Sigmoid colon (tissue), 7 donors: Measurements from ENCODE around the gene RAB11FIP5. TPM values are rescaled to one million over a fixed set of nuclear protein-coding genes. Genes with fewer than 3 reads are reported as not detected.

Source experiments
- DNase-seq: peaks from one replicate; pipeline ENCODE4 v3.0.0-alpha.2; 2019
- H3K27ac ChIP-seq, 4 donors: fragments of 200-600 bp; sonication (generic); one replicate each; pipeline ENCODE4 v1.5.1; 2016 to 2019; ENCODE audit warnings: mild to moderate bottlenecking in 1 of 4
- H3K27me3 ChIP-seq, 3 donors: fragments of 200-600 bp; sonication (generic); one replicate each; pipeline ENCODE4 v1.5.1; 2019; ENCODE audit warnings: mild to moderate bottlenecking in 1 of 3
- H3K36me3 ChIP-seq, 4 donors: fragments of 200-600 bp; sonication (generic); one replicate each; pipeline ENCODE4 v1.5.1; 2016 to 2019
- H3K4me1 ChIP-seq, 4 donors: fragments of 200-600 bp; sonication (generic); one replicate each; pipeline ENCODE4 v1.5.1; 2017 to 2019
- H3K4me3 ChIP-seq, 4 donors: fragments of 200-600 bp; sonication (generic); one replicate each; pipeline ENCODE4 v1.5.1; 2017 to 2019; ENCODE audit warnings: mild to moderate bottlenecking in 2 of 4, moderate library complexity in 1 of 4
- H3K9me3 ChIP-seq, 4 donors: fragments of 200-600 bp in 3 of 4; sonication (generic) in 3 of 4; one replicate each; pipeline versions ENCODE4 v1.5.1 to v1.6.1; 2013 to 2019
- EP300 ChIP-seq, 4 donors: sonication (generic); formaldehyde crosslinking; IDR thresholded peaks; one replicate each; pipeline ENCODE4 v1.6.1; 2017; ENCODE audit warnings: antibody characterized with exemption in 4 of 4
- POLR2A ChIP-seq, 2 donors: fragments of 450-650 bp; IDR thresholded peaks; one replicate each; pipeline ENCODE4 v1.6.1; 2016; ENCODE audit warnings: antibody characterized with exemption in 2 of 2, mild to moderate bottlenecking in 2 of 2, moderate library complexity in 2 of 2
- POLR2AphosphoS5 ChIP-seq, 4 donors: sonication (generic); formaldehyde crosslinking; IDR thresholded peaks; one replicate each; pipeline ENCODE4 v1.6.1; 2017; ENCODE audit warnings: antibody characterized with exemption in 4 of 4
- WGBS, 2 donors: extraction: QIAGEN DNeasy Blood & Tissue Kit; methylation state at CpG; one replicate each; pipeline ENCODE4 v1.1.7; 2013; 5-methylcytosine and 5-hydroxymethylcytosine counted together
- intact Hi-C: fragments of 100-400 bp; cut with DNase I; formaldehyde crosslinking; loops from one replicate; pipeline ENCODE4 v1.15.1; 2023
- polyA plus RNA-seq, 3 donors: library from polyadenylated mRNA; stranded (reverse); fragments of 200-250 nt; gene quantifications; one replicate each; pipeline ENCODE4 v1.2.3, GENCODE V29; 2013
- total RNA-seq, 4 donors: library from RNA; depleted of rRNA; stranded (reverse); fragments of >200 nt; gene quantifications; one replicate each; pipeline ENCODE4 v1.1.0, GENCODE V29; 2016
- TF ChIP-seq, protein P1 (sequence below), 4 experiments: fragments of 450-650 bp in 3 of 4; fragments of 200-600 bp in 1 of 4; IDR thresholded peaks; one replicate each; pipeline ENCODE4 v1.5.1; 2016 to 2019; ENCODE audit warnings: antibody characterized with exemption in 4 of 4, mild to moderate bottlenecking in 3 of 4, moderate library complexity in 2 of 4
- donor health status: healthy with polysubstance abuse.
- donor health status: Bipolar disorder and iron deficiency.
- donor health status: healthy.

RAB11FIP5 gene
- total and polyA plus RNA-seq, 7 donors = 9.6 to 24.4 (median 13.9) TPM

DNA sequence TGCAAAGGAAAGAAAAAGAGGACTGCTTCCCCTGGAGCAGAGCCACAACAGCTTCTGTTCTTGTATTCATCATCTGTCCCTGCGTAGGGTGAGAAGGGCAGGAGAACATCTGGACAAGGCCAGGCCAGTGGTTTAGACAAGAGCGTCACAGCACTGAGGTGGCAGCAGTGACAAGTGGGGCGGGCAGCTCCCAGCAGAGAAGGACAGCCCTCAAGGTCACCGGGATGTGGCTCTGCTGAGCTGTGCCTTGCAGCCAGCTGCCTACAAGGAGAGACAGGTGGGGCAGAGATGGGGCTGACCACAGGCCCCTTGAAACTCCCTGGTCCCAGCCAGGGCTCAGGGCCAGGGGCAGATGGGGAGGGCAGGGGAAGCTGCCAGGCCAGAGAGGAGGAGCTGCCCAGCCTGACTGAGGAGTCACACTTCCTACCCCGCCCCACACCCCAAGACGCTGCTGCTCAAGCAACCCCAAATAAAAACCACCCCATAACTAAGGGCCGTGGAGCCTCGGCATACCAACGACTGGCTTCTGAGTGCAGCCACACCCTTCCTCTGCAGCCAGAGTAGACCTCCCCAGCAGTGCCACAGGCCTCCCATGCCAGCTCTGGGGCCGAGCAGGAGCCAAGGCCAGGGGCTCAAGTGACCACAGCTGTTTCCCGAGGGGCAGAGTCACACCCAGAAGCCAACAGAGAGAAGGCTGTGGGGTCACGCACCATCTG, 5.4 kb downstream of the RAB11FIP5 start:
- no peak for DNase-seq
- intact Hi-C loops = no loop called here
- no peak for TF ChIP-seq POLR2A (IDR thresholded peaks at IDR 0.05)
- TF ChIP-seq, protein P1, sequence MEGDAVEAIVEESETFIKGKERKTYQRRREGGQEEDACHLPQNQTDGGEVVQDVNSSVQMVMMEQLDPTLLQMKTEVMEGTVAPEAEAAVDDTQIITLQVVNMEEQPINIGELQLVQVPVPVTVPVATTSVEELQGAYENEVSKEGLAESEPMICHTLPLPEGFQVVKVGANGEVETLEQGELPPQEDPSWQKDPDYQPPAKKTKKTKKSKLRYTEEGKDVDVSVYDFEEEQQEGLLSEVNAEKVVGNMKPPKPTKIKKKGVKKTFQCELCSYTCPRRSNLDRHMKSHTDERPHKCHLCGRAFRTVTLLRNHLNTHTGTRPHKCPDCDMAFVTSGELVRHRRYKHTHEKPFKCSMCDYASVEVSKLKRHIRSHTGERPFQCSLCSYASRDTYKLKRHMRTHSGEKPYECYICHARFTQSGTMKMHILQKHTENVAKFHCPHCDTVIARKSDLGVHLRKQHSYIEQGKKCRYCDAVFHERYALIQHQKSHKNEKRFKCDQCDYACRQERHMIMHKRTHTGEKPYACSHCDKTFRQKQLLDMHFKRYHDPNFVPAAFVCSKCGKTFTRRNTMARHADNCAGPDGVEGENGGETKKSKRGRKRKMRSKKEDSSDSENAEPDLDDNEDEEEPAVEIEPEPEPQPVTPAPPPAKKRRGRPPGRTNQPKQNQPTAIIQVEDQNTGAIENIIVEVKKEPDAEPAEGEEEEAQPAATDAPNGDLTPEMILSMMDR (IDR thresholded peaks at IDR 0.05) = no peak
- no peak for TF ChIP-seq EP300 (IDR thresholded peaks at IDR 0.05)
- TF ChIP-seq POLR2AphosphoS5 (IDR thresholded peaks at IDR 0.05) = no peak

DNA sequence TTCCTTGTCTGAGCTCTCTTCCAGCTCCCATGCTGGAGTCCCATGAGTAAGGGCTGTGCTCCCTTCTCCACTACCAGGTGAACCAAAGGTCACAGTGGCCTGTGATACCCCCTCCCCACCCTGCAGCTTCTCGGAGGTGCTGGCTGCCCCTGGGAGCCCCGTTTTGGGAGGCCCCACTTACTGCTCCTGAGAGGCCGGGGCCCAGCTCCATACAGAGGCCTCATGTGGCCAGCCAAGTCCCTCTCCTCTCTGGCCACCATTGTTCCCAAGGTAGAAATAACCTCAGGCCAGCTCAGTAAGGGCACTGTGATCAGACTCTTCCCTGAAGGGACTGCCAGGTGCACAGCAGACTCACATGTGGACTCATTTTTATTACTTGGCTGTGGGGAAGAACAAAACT, 6.0 kb downstream of the RAB11FIP5 start:
- no peaks in the 10 kb centered on the region for H3K9me3 ChIP-seq
- DNase-seq = no peak
- H3K4me1 ChIP-seq = peaks cover 0 to 67% (median 37%) of the 10 kb centered on the region in 4 donors
- H3K27ac ChIP-seq = no peak overlapping the region
- no peak for TF ChIP-seq EP300 (IDR thresholded peaks at IDR 0.05)
- H3K4me3 ChIP-seq = no peak overlapping the region
- H3K36me3 ChIP-seq = no peaks in the 10 kb centered on the region
- no peaks in the 10 kb centered on the region for H3K27me3 ChIP-seq
- intact Hi-C loops = no loop called here
- 86 to 87% methylated on average over 3 of the region's 3 CpGs for WGBS, 2 donors

More for the DNA sequence above, 5.4 kb downstream of the RAB11FIP5 start:
- 60 to 74% methylated on average over 12 of the region's 12 CpGs for WGBS, 2 donors
- Histone ChIP-seq H3K9me3 (no peaks in the 10 kb centered on the region), H3K27me3 (no peaks in the 10 kb centered on the region), H3K4me3 (no peak overlapping the region), H3K36me3 (no peaks in the 10 kb centered on the region), H3K4me1 (peaks cover 0 to 73% (median 41%) of the 10 kb centered on the region in 4 donors), H3K27ac (no peak overlapping the region)

DNA sequence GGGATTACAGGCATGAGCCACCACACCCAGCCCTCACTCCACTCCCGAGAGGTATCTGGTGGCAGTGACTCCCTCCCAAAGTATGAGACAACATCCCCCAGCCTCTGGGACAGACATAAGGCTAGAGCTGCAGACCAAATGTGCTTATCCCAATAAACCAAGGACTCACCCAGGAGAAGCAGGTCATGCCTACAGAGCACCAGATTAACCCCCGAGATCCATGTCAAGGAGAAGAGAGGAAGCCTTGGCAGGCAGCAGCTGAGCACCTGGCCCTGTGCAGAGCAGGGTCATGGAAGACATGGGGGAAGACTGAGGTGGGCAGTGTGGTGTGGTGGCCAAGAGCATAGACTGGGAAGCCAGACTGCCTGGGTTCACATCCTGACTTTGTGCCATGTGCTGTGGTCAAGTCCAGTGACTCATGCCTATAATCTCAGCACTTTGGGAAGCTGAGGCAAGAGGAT, 7.2 kb downstream of the RAB11FIP5 start:
- 95 to 96% methylated on average over 2 of the region's 2 CpGs for WGBS, 2 donors
- H3K27me3 ChIP-seq = no peaks in the 10 kb centered on the region
- no peaks in the 10 kb centered on the region for H3K36me3 ChIP-seq
- H3K4me3 ChIP-seq = no peak overlapping the region
- intact Hi-C loops = no loop called here
- H3K9me3 ChIP-seq = no peaks in the 10 kb centered on the region
- no peak overlapping the region for H3K27ac ChIP-seq
- no peak for TF ChIP-seq POLR2A (IDR thresholded peaks at IDR 0.05)
- TF ChIP-seq POLR2AphosphoS5 (IDR thresholded peaks at IDR 0.05) = no peak
- TF ChIP-seq EP300 (IDR thresholded peaks at IDR 0.05) = no peak
- TF ChIP-seq, protein P1 (IDR thresholded peaks at IDR 0.05) = no peak
- DNase-seq = no peak
- peaks cover 0 to 55% (median 24%) of the 10 kb centered on the region in 4 donors for H3K4me1 ChIP-seq

DNA sequence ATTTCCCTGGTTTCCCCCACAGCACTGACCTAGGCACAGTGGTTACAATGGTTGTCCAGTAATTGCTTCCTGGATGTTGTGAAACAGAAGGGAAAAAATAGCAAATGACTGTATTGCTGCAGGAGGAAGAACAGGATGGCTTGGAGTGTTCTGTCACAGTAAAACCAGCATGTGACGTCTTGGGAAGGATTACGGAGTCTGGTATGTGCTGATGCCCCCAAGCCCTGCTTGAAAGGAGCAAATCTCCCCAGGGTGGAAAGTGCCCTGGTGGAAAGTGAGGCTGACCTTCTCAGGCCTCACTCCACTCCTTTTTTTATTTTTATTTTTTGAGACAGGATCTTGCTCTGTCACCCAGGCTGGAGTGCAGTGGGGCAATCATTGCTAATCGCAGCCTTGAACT, 7.8 kb downstream of the RAB11FIP5 start:
- no peak for DNase-seq
- H3K36me3 ChIP-seq = no peaks in the 10 kb centered on the region
- intact Hi-C loops = no loop called here
- 93 to 94% methylated on average over 3 of the region's 3 CpGs for WGBS, 2 donors
- no peaks in the 10 kb centered on the region for H3K27me3 ChIP-seq
- no peaks in the 10 kb centered on the region for H3K9me3 ChIP-seq
- no peak overlapping the region for H3K27ac ChIP-seq
- TF ChIP-seq POLR2AphosphoS5 (IDR thresholded peaks at IDR 0.05) (no peak), POLR2A (IDR thresholded peaks at IDR 0.05) (no peak), EP300 (IDR thresholded peaks at IDR 0.05) (no peak)
- TF ChIP-seq, protein P1 (IDR thresholded peaks at IDR 0.05) = no peak
- H3K4me3 ChIP-seq = no peak overlapping the region
- peaks cover 0 to 49% (median 18%) of the 10 kb centered on the region in 4 donors for H3K4me1 ChIP-seq

DNA sequence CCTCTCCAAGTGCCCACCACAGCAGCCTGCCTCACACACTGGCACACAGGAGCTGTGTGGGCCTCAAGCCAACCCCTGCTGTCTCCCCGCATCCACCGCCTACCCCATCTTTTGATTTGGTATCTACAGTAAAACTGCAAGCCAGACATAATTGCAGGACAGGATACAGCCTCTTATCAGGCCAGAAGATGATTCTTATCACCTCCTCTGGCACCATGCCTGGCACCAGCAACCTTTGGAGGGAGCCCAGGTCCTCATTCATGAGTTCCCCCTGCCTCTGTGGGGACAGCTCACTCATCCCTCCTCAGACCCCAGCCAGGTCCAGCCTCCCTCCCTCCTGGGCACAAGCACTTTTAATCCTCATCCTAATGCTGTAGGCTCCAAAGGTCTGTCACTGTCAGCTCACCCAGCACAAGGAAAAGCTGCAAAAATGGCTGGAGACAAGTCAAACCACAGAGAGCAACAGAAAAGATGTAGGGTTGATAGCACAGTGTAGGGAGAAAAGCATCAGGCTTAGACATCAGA, 9.7 kb downstream of the RAB11FIP5 start:
- Histone ChIP-seq H3K27ac (no peak overlapping the region), H3K36me3 (no peaks in the 10 kb centered on the region), H3K27me3 (no peaks in the 10 kb centered on the region), H3K9me3 (no peaks in the 10 kb centered on the region), H3K4me1 (peaks cover 0 to 38% (median 12%) of the 10 kb centered on the region in 4 donors), H3K4me3 (no peak overlapping the region)
- WGBS, 2 donors = 16 to 63% methylated on average over 2 of the region's 2 CpGs
- intact Hi-C loops = no loop called here
- TF ChIP-seq POLR2AphosphoS5 (IDR thresholded peaks at IDR 0.05) = no peak
- TF ChIP-seq, protein P1 (IDR thresholded peaks at IDR 0.05) = no peak
- TF ChIP-seq EP300 (IDR thresholded peaks at IDR 0.05) = no peak
- TF ChIP-seq POLR2A (IDR thresholded peaks at IDR 0.05) = no peak
- DNase-seq = no peak
